ENCODE data around the gene RCVRN. TPM values are rescaled to one million over a fixed set of nuclear protein-coding genes. Genes with fewer than 3 reads are reported as not detected.

Gene RCVRN
- total RNA-seq (2014; rRNA removed; shearing (Covaris generic)) = not detected in 2 replicates
- not detected in 2 replicates for polyA plus RNA-seq (2015; cell fraction: cytosol; rRNA removed)
- polyA plus RNA-seq (2015; cell fraction: nucleus; rRNA removed) = not detected in 2 replicates

- no peak for DNase-seq (ENCODE audit: low read depth)
Measured at GRCh38 chr17:9905078-9905415, at the start of gene RCVRN. TSS of gene RCVRN (minus strand) at chr17:9905271. CDS start at chr17:9905180, 91 bp downstream.

- no peak for DNase-seq (ENCODE audit: low read depth)
Measured at GRCh38 chr17:9953492-9953891, 48.4 kb upstream of the RCVRN start.

- no peak for DNase-seq (ENCODE audit: low read depth)
Measured at GRCh38 chr17:9951803-9952202, 46.7 kb upstream of the RCVRN start.

- DNase-seq (ENCODE audit: low read depth) = no peak
Measured at GRCh38 chr17:9948928-9949327, 43.9 kb upstream of the RCVRN start.

- DNase-seq (ENCODE audit: low read depth) = no peak
Measured at GRCh38 chr17:9944704-9945103, 39.6 kb upstream of the RCVRN start.

GRCh38 chr17:9943343-9943742 lies 38.3 kb upstream of the RCVRN start:
- no peak for DNase-seq (ENCODE audit: low read depth)

- no peak for DNase-seq (ENCODE audit: low read depth)
Measured at GRCh38 chr17:9942885-9943284, 37.8 kb upstream of the RCVRN start.

- no peak for DNase-seq (ENCODE audit: low read depth)
Measured at GRCh38 chr17:9941305-9941704, 36.2 kb upstream of the RCVRN start.

- DNase-seq (ENCODE audit: low read depth) = no peak
Measured at GRCh38 chr17:9940841-9941240, 35.8 kb upstream of the RCVRN start.

GRCh38 chr17:9938764-9939163 lies 33.7 kb upstream of the RCVRN start:
- no peak for DNase-seq (ENCODE audit: low read depth)

- DNase-seq (ENCODE audit: low read depth) = no peak
Measured at GRCh38 chr17:9937901-9938300, 32.8 kb upstream of the RCVRN start.

- DNase-seq (ENCODE audit: low read depth) = no peak
Measured at GRCh38 chr17:9937241-9937761, 32.2 kb upstream of the RCVRN start.

- DNase-seq (ENCODE audit: low read depth) = no peak
Measured at GRCh38 chr17:9936095-9936494, 31.0 kb upstream of the RCVRN start.

GRCh38 chr17:9935408-9935807 lies 30.3 kb upstream of the RCVRN start:
- no peak for DNase-seq (ENCODE audit: low read depth)

- DNase-seq (ENCODE audit: low read depth) = no peak
Measured at GRCh38 chr17:9934331-9934730, 29.3 kb upstream of the RCVRN start.

GRCh38 chr17:9932491-9932890 lies 27.4 kb upstream of the RCVRN start:
- peak; percentile 11 for DNase-seq (ENCODE audit: low read depth)

- no peak for DNase-seq (ENCODE audit: low read depth)
Measured at GRCh38 chr17:9931144-9931741, 26.2 kb upstream of the RCVRN start.

GRCh38 chr17:9929871-9930270 lies 24.8 kb upstream of the RCVRN start:
- no peak for DNase-seq (ENCODE audit: low read depth)

- DNase-seq (ENCODE audit: low read depth) = peak; percentile 88
Measured at GRCh38 chr17:9928601-9929333, 23.7 kb upstream of the RCVRN start.

- DNase-seq (ENCODE audit: low read depth) = no peak
Measured at GRCh38 chr17:9926150-9926804, 21.2 kb upstream of the RCVRN start.

GRCh38 chr17:9925457-9925856 lies 20.4 kb upstream of the RCVRN start:
- no peak for DNase-seq (ENCODE audit: low read depth)

GRCh38 chr17:9924735-9925191 lies 19.7 kb upstream of the RCVRN start:
- DNase-seq (ENCODE audit: low read depth) = peak; percentile 63

All from HT1080 (cell line).